Endothelial cell of umbilical vein (primary cell): Measurements from ENCODE around the gene EVI5. TPM values are rescaled to one million over a fixed set of nuclear protein-coding genes. Genes with fewer than 3 reads are reported as not detected.

Source experiments
- BruUV-seq: library from RNA; stranded (reverse); fragments of 400-500 nt; replicated peaks from 2 replicates; lab custom pipeline; 2021; lab: Mats Ljungman, UMichigan
- CTCF ChIA-PET: fragments of 300-600, 350-600 bp; sonication (Branson Sonifier 250); formaldehyde crosslinking; loops from one replicate; lab custom pipeline; 2021; ENCODE audit warnings: antibody characterized with exemption, inconsistent platforms; lab: Charles Lee
- POLR2A ChIA-PET: fragments of 300-600, 350-600 bp; sonication (Branson Sonifier 250); formaldehyde crosslinking; loops from one replicate; lab custom pipeline; 2021; ENCODE audit warnings: antibody characterized with exemption, inconsistent platforms; lab: Charles Lee
- DNase-seq: peaks from one replicate; pipeline ENCODE4 v3.0.0-alpha.2; 2011; ENCODE audit warnings: low read depth, low spot score
- FAIRE-seq: peaks from 2 replicates; lab custom pipeline; 2011; peaks lifted over from hg19 to GRCh38; lab: Jason Lieb, UNC
- H2AFZ ChIP-seq: 2 replicates; pipeline ENCODE4 v1.6.0; 2012; ENCODE audit warnings: low read depth, low read length, control low read depth, inconsistent platforms
- H3K27ac ChIP-seq: 2 replicates; pipeline ENCODE4 v1.5.1; 2011; ENCODE audit warnings: low read depth, mild to moderate bottlenecking, control low read depth, low read length, moderate library complexity; ENCODE audit not compliant: insufficient read depth
- H3K27me3 ChIP-seq, 2 experiments: 2 replicates each; pipeline versions ENCODE4 v1.6.0 to v1.6.1; 2011; ENCODE audit warnings: low read length in 2 of 2, mixed read lengths in 1 of 2; ENCODE audit not compliant: control insufficient read depth in 2 of 2, insufficient read depth in 2 of 2
- H3K36me3 ChIP-seq, 2 experiments: 2 replicates in 1 of 2; 3 replicates in 1 of 2; pipeline ENCODE4 v1.5.1; 2011; ENCODE audit warnings: low read length in 2 of 2, mild to moderate bottlenecking in 1 of 2, moderate library complexity in 1 of 2; ENCODE audit not compliant: control insufficient read depth in 2 of 2, insufficient read depth in 2 of 2; ENCODE audit errors: extremely low read depth in 1 of 2
- H3K4me1 ChIP-seq: 3 replicates; pipeline ENCODE4 v1.5.1; 2011; ENCODE audit warnings: mild to moderate bottlenecking, low read length; ENCODE audit not compliant: control insufficient read depth, insufficient read depth; ENCODE audit errors: extremely low read depth
- H3K4me2 ChIP-seq: 2 replicates; pipeline ENCODE4 v1.6.1; 2011; ENCODE audit warnings: low read length, control low read depth, mixed read lengths; ENCODE audit not compliant: insufficient read depth
- H3K4me3 ChIP-seq, 3 experiments: fragments of 200-600 bp in 1 of 3; sonication (generic), shearing (Covaris generic) in 1 of 3; replicated peaks in 1 of 3; 2 replicates each; pipeline ENCODE4 v1.5.1; 2011 to 2016; ENCODE audit warnings: control low read depth in 3 of 3, low read length in 3 of 3, mild to moderate bottlenecking in 2 of 3, inconsistent platforms in 1 of 3, low read depth in 1 of 3, moderate library complexity in 1 of 3; ENCODE audit not compliant: insufficient read depth in 1 of 3
- H3K79me2 ChIP-seq: 2 replicates; pipeline ENCODE4 v1.6.0; 2012; ENCODE audit warnings: low read length, inconsistent platforms; ENCODE audit not compliant: control insufficient read depth, insufficient read depth
- H3K9ac ChIP-seq: replicated peaks from 2 replicates; pipeline ENCODE3; 2011; ENCODE audit warnings: low read length, control low read depth; ENCODE audit not compliant: insufficient read depth; ENCODE audit errors: extremely low read depth
- H3K9me1 ChIP-seq: replicated peaks from 3 replicates; pipeline ENCODE4 v1.6.0; 2011; ENCODE audit warnings: mild to moderate bottlenecking, low read length; ENCODE audit not compliant: control insufficient read depth, insufficient read depth; ENCODE audit errors: extremely low read depth
- H3K9me3 ChIP-seq: replicated peaks from 2 replicates; pipeline ENCODE4 v1.5.1; 2012; ENCODE audit warnings: low read length, inconsistent platforms; ENCODE audit not compliant: control insufficient read depth, insufficient read depth
- H4K20me1 ChIP-seq: replicated peaks from 2 replicates; pipeline ENCODE3; 2011; ENCODE audit warnings: mild to moderate bottlenecking, low read length; ENCODE audit not compliant: control insufficient read depth, insufficient read depth; ENCODE audit errors: extremely low read depth
- EZH2 ChIP-seq: IDR thresholded peaks from 2 replicates; pipeline ENCODE4 v1.6.1; 2012; ENCODE audit warnings: borderline replicate concordance, low read depth, mild to moderate bottlenecking, moderate library complexity, low read length, inconsistent platforms; ENCODE audit not compliant: severe bottlenecking
- FOS ChIP-seq: IDR thresholded peaks from 2 replicates; pipeline ENCODE4 v1.6.1; 2011; ENCODE audit warnings: mild to moderate bottlenecking, low read length, moderate library complexity, borderline replicate concordance; ENCODE audit not compliant: insufficient read depth
- GATA2 ChIP-seq: IDR thresholded peaks from 2 replicates; pipeline ENCODE4 v1.7.0; 2011; ENCODE audit warnings: low read depth, mild to moderate bottlenecking, moderate library complexity, mixed read lengths, low read length; ENCODE audit not compliant: insufficient read length, insufficient read depth
- JUN ChIP-seq: IDR thresholded peaks from 2 replicates; pipeline ENCODE4 v1.6.1; 2011; ENCODE audit warnings: borderline replicate concordance, low read depth; ENCODE audit not compliant: insufficient read length, insufficient read depth
- MYC ChIP-seq: IDR thresholded peaks from one replicate; pipeline ENCODE4 v1.6.1; 2011; ENCODE audit warnings: mild to moderate bottlenecking, low read depth, low read length
- POLR2A ChIP-seq: IDR thresholded peaks from 2 replicates; pipeline ENCODE4 v1.6.1; 2012; ENCODE audit warnings: low read depth, mild to moderate bottlenecking, control low read depth, low read length
- POLR2AphosphoS5 ChIP-seq: IDR thresholded peaks from 2 replicates; pipeline ENCODE4 v1.6.1; 2012; ENCODE audit warnings: low read depth, mild to moderate bottlenecking, control low read depth, low read length, moderate library complexity; ENCODE audit not compliant: insufficient read depth
- dilution Hi-C: fragments of 300-500 bp; cut with MboI; formaldehyde crosslinking; loops from one replicate; pipeline ENCODE4 v1.15.0; 2019; ENCODE audit warnings: low sequenced_read_pairs; ENCODE audit not compliant: extremely low pct_ligation_motif_present
- intact Hi-C: fragments of 100-400 bp; cut with micrococcal nuclease; formaldehyde crosslinking; loops from one replicate; pipeline ENCODE4 v1.10.0; 2022
- polyA plus RNA-seq, 4 experiments: library from polyadenylated mRNA; depleted of rRNA in 3 of 4; stranded (reverse) in 3 of 4; unstranded in 1 of 4; fragments of >200 nt; gene quantifications; 2 replicates each; pipeline versions ENCODE4 v1.2.1 to v1.2.3, GENCODE V29; 2011 to 2012; ENCODE audit warnings: missing spikeins in 1 of 4
- total RNA-seq: library from RNA; stranded (reverse); gene quantifications from 2 replicates; pipeline ENCODE4 v1.2.3, GENCODE V29; 2021
- TF ChIP-seq, protein P1 (sequence below): IDR thresholded peaks from 2 replicates; pipeline ENCODE4 v1.6.1; 2011; ENCODE audit not compliant: insufficient read depth, insufficient read length
- TF ChIP-seq, protein P2 (sequence below), 2 donors: IDR thresholded peaks; 1 replicate in 1 of 2; 2 replicates in 1 of 2; pipeline ENCODE4 v1.5.1; 2011; ENCODE audit warnings: low read length in 2 of 2, mild to moderate bottlenecking in 2 of 2, moderate library complexity in 2 of 2, control low read depth in 1 of 2, inconsistent platforms in 1 of 2, low read depth in 1 of 2; ENCODE audit not compliant: insufficient read depth in 1 of 2; ENCODE audit errors: extremely low read depth in 1 of 2

The EVI5 gene
- total and polyA plus RNA-seq, 2 donors (not counting 3 experiments of a cell fraction or from before 2014, with no cell fraction given) = 5.0 to 26.2 TPM

- Histone ChIP-seq H3K36me3 (no peaks in the 10 kb centered on the region), H2AFZ (no peak overlapping the region), H3K4me1 (no peaks in the 10 kb centered on the region), H3K4me2 (no peak overlapping the region), H3K27me3 (no peaks in the 10 kb centered on the region), H3K9me3 (no peaks in the 10 kb centered on the region), H3K4me3 (no peak overlapping the region), H3K27ac (no peak overlapping the region), H3K9me1 (no peaks in the 10 kb centered on the region), H4K20me1 (no peaks in the 10 kb centered on the region), H3K9ac (no peak overlapping the region), H3K79me2 (no peaks in the 10 kb centered on the region)
- no TSS peak for BruUV-seq
- DNase-seq (no peak), FAIRE-seq (no peak)
- intact Hi-C loops = no loop called here
- no peak for TF ChIP-seq POLR2AphosphoS5
- TF ChIP-seq GATA2 = no peak
- TF ChIP-seq EZH2 = no peak
- no peak for TF ChIP-seq FOS
- TF ChIP-seq, protein P1, sequence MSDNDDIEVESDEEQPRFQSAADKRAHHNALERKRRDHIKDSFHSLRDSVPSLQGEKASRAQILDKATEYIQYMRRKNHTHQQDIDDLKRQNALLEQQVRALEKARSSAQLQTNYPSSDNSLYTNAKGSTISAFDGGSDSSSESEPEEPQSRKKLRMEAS = no peak
- TF ChIP-seq POLR2A = no peak
- TF ChIP-seq JUN = no peak
- TF ChIP-seq, protein P2, sequence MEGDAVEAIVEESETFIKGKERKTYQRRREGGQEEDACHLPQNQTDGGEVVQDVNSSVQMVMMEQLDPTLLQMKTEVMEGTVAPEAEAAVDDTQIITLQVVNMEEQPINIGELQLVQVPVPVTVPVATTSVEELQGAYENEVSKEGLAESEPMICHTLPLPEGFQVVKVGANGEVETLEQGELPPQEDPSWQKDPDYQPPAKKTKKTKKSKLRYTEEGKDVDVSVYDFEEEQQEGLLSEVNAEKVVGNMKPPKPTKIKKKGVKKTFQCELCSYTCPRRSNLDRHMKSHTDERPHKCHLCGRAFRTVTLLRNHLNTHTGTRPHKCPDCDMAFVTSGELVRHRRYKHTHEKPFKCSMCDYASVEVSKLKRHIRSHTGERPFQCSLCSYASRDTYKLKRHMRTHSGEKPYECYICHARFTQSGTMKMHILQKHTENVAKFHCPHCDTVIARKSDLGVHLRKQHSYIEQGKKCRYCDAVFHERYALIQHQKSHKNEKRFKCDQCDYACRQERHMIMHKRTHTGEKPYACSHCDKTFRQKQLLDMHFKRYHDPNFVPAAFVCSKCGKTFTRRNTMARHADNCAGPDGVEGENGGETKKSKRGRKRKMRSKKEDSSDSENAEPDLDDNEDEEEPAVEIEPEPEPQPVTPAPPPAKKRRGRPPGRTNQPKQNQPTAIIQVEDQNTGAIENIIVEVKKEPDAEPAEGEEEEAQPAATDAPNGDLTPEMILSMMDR (IDR thresholded peaks at IDR 0.05; ENCODE audit: extremely low read depth in 1 of 2, insufficient read depth in 1 of 2, low read depth in 1 of 2, low read length in 2 of 2) = no peak
- no peak for TF ChIP-seq MYC
- dilution Hi-C loops = no loop called here
- POLR2A ChIA-PET = no interaction called here
- CTCF ChIA-PET = interaction anchor here (1.2 kb wide), 1 partner anchor 194 kb away, joined by 5 read pairs; no protein-coding TSS in a partner anchor
Observed at GRCh38 chr1:92503926-92504285, 281.0 kb downstream of the EVI5 start.
